DND-41 (cell line): Measurements from ENCODE around the gene DUSP1.

Experiments
- EZH2 ChIP-seq: IDR thresholded peaks from 3 replicates; pipeline ENCODE4 v1.6.1; 2012; ENCODE audit warnings: borderline replicate concordance, low read depth, mild to moderate bottlenecking, moderate library complexity, low read length, inconsistent platforms; ENCODE audit not compliant: severe bottlenecking
- TF ChIP-seq, protein P1 (sequence below): IDR thresholded peaks from 2 replicates; pipeline ENCODE4 v1.5.1; 2012; ENCODE audit warnings: borderline replicate concordance, low read length, moderate library complexity, mild to moderate bottlenecking; ENCODE audit not compliant: poor library complexity, severe bottlenecking; ENCODE audit errors: extremely low read depth

DNA sequence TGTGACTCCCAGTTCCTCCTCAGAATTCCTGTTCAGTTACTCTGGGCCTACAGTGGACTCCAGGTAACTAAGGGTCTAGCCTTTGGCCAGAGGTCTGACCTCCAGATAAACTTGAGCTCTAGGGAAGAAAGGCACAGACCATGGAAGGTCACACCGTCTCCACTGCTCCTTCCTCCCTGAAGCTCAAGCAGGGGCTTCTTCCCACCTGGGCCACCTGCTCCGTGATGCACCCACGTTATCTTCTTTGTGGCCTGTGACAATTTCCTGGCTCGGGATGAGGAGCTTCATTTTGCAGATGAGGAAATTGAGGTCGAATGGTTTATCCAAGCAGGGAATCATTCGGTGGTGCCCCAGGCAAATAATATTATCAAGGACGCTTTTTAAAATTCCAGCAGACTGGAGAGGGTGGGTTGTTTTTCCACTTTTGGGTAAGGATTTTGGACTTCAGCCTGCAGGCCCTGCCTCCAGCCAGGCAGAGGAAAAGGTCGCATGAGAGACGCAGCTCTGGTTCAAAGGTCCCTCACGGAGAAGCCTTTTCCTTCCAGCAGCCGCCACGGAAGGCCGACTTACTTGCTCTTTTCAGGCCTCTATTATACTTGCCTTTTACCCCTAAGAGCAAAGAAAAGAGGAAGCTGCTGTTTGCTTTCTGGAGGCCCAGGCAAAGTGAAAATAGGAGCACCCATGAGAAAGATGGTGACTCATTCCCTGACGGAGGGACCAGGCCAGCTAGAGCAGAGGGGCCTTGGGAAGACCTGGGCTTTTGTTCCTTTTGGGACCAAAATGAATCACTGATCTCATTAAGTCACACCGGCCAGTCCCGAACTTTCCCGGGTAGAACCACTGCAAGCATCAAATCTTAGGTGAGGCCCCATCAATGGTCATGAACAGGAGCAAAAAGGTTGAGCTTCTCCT is 22.8 kb upstream of the DUSP1 start:
- TF ChIP-seq, protein P1, sequence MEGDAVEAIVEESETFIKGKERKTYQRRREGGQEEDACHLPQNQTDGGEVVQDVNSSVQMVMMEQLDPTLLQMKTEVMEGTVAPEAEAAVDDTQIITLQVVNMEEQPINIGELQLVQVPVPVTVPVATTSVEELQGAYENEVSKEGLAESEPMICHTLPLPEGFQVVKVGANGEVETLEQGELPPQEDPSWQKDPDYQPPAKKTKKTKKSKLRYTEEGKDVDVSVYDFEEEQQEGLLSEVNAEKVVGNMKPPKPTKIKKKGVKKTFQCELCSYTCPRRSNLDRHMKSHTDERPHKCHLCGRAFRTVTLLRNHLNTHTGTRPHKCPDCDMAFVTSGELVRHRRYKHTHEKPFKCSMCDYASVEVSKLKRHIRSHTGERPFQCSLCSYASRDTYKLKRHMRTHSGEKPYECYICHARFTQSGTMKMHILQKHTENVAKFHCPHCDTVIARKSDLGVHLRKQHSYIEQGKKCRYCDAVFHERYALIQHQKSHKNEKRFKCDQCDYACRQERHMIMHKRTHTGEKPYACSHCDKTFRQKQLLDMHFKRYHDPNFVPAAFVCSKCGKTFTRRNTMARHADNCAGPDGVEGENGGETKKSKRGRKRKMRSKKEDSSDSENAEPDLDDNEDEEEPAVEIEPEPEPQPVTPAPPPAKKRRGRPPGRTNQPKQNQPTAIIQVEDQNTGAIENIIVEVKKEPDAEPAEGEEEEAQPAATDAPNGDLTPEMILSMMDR, result no peak
- no peak for TF ChIP-seq EZH2
